Epithelial cell of umbilical artery (primary cell): ENCODE results near the gene HEXA. TPM values are rescaled to one million over a fixed set of nuclear protein-coding genes. Genes with fewer than 3 reads are reported as not detected.

Experiments used
- total RNA-seq: library from RNA; depleted of rRNA; stranded (reverse); fragments of >200 nt; gene quantifications from 2 replicates; pipeline ENCODE4 v1.2.3, GENCODE V29; 2014

Gene HEXA
- 35.1 and 42.6 TPM in 2 replicates for total RNA-seq

GRCh38 chr15:72375846-72376581, at the start of gene HEXA:
Gene HEXA, minus strand, starts transcription at chr15:72376014. Its CDS starts 42 bp downstream, at chr15:72375972.

GRCh38 chr15:72397796-72398588, 22.2 kb upstream of the HEXA start, which contains the start of gene TMEM202:
Gene TMEM202, plus strand, starts transcription at chr15:72398305. Its CDS starts 22 bp downstream, at chr15:72398327.

GRCh38 chr15:72319985-72320671, 55.7 kb downstream of the HEXA start, which contains the start of gene CELF6:
Gene CELF6, minus strand, starts transcription at chr15:72320157. Its CDS starts 283 bp downstream, at chr15:72319874.

Other genes with a start within 250 kb of the HEXA start
- gene GRAMD2A, start 178.2 kb downstream of the HEXA start, total RNA-seq = 0.30 and 0.32 TPM in 2 replicates
- gene PKM, start 144.8 kb downstream of the HEXA start, total RNA-seq = 1,120 and 1,412 TPM in 2 replicates
- 7.1 and 9.1 TPM in 2 replicates for gene PARP6, start 103.5 kb downstream of the HEXA start, total RNA-seq
- not detected in 2 replicates for gene CELF6, start 55.9 kb downstream of the HEXA start, total RNA-seq
- not detected in 2 replicates for gene TMEM202, start 22.3 kb upstream of the HEXA start, total RNA-seq
- 26.4 and 27.0 TPM in 2 replicates for gene ARIH1, start 98.3 kb upstream of the HEXA start, total RNA-seq